HEK293T (cell line): ENCODE results near the gene BUD13.

Source experiments
- ARNT ChIP-seq: fragments of 450-650 bp; IDR thresholded peaks from 2 replicates; pipeline ENCODE4 v1.6.1; 2017; ENCODE audit warnings: mild to moderate bottlenecking
- BHLHE40 ChIP-seq: fragments of 450-650 bp; IDR thresholded peaks from 2 replicates; pipeline ENCODE4 v1.6.1; 2016; ENCODE audit warnings: mild to moderate bottlenecking, moderate library complexity, borderline replicate concordance
- CTBP1 ChIP-seq: fragments of 450-650 bp; IDR thresholded peaks from 2 replicates; pipeline ENCODE4 v1.6.1; 2016; ENCODE audit warnings: borderline replicate concordance
- ELF4 ChIP-seq: fragments of 450-650 bp; IDR thresholded peaks from 2 replicates; pipeline ENCODE4 v1.6.1; 2017; ENCODE audit warnings: antibody characterized with exemption
- FOXA1 ChIP-seq: fragments of 450-650 bp; IDR thresholded peaks from 2 replicates; pipeline ENCODE4 v1.6.1; 2016; ENCODE audit warnings: mild to moderate bottlenecking
- FOXK2 ChIP-seq: fragments of 450-650 bp; IDR thresholded peaks from 2 replicates; pipeline ENCODE4 v1.6.1; 2016; ENCODE audit warnings: mild to moderate bottlenecking
- FOXM1 ChIP-seq: fragments of 450-650 bp; IDR thresholded peaks from 2 replicates; pipeline ENCODE4 v1.6.1; 2017; ENCODE audit warnings: mild to moderate bottlenecking, borderline replicate concordance
- HDGF ChIP-seq: fragments of 450-650 bp; IDR thresholded peaks from 2 replicates; pipeline ENCODE4 v1.6.1; 2017; ENCODE audit warnings: antibody characterized with exemption, borderline replicate concordance
- L3MBTL2 ChIP-seq: fragments of 450-650 bp; conservative IDR thresholded peaks from 2 replicates; pipeline ENCODE4 v1.6.1; 2016; ENCODE audit warnings: mild to moderate bottlenecking
- NFRKB ChIP-seq: fragments of 450-650 bp; IDR thresholded peaks from 2 replicates; pipeline ENCODE4 v1.6.1; 2016; ENCODE audit warnings: mild to moderate bottlenecking, moderate library complexity
- SP1 ChIP-seq: fragments of 450-650 bp; IDR thresholded peaks from 2 replicates; pipeline ENCODE4 v1.6.1; 2017
- ZNF384 ChIP-seq: fragments of 450-650 bp; IDR thresholded peaks from 2 replicates; pipeline ENCODE4 v1.6.1; 2016
- TF ChIP-seq, protein P1 (sequence below): fragments of 450-650 bp; IDR thresholded peaks from 2 replicates; pipeline ENCODE4 v1.6.1; 2016

DNA sequence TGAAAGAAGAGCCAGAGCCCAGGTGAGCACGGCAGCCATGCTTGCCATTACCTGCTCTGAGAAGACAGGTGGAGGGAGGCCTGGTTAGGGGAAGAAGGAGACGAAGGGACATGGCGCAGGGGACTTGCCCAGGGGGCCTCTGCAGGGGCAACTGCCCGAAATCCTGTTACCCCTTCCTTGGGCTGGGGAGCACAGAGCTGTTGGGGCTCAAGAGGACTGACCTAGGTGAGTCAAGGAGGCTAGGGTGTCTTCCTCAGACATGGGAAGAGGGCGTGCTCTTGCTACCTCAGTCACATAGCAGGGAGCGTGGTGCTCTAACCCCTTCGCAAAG, 19.0 kb upstream of the BUD13 start, which contains the start of gene APOA5:
- TF ChIP-seq L3MBTL2, result no peak
- TF ChIP-seq NFRKB, result no peak
- TF ChIP-seq ELF4, result no peak
- no peak for TF ChIP-seq BHLHE40
- no peak for TF ChIP-seq FOXA1
- TF ChIP-seq ZNF384, result no peak
- no peak for TF ChIP-seq HDGF
- TF ChIP-seq FOXK2, result no peak
- no peak for TF ChIP-seq FOXM1
- no peak for TF ChIP-seq SP1
- TF ChIP-seq, protein P1, sequence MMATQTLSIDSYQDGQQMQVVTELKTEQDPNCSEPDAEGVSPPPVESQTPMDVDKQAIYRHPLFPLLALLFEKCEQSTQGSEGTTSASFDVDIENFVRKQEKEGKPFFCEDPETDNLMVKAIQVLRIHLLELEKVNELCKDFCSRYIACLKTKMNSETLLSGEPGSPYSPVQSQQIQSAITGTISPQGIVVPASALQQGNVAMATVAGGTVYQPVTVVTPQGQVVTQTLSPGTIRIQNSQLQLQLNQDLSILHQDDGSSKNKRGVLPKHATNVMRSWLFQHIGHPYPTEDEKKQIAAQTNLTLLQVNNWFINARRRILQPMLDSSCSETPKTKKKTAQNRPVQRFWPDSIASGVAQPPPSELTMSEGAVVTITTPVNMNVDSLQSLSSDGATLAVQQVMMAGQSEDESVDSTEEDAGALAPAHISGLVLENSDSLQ, result no peak
- no peak for TF ChIP-seq ARNT
- TF ChIP-seq CTBP1, result no peak
